Sigmoid colon (tissue), 4 donors: ENCODE results near the gene GRAP2.

ENCODE experiments used
- CTCF ChIP-seq, 4 experiments: fragments of 450-650 bp in 3 of 4; fragments of 200-600 bp in 1 of 4; IDR thresholded peaks; one replicate each; pipeline ENCODE4 v1.5.1; 2016 to 2019; ENCODE audit warnings: antibody characterized with exemption in 4 of 4, mild to moderate bottlenecking in 3 of 4, moderate library complexity in 2 of 4
- EP300 ChIP-seq, 4 donors: sonication (generic); formaldehyde crosslinking; IDR thresholded peaks; one replicate each; pipeline ENCODE4 v1.6.1; 2017; ENCODE audit warnings: antibody characterized with exemption in 4 of 4
- POLR2A ChIP-seq, 2 donors: fragments of 450-650 bp; IDR thresholded peaks; one replicate each; pipeline ENCODE4 v1.6.1; 2016; ENCODE audit warnings: antibody characterized with exemption in 2 of 2, mild to moderate bottlenecking in 2 of 2, moderate library complexity in 2 of 2

DNA sequence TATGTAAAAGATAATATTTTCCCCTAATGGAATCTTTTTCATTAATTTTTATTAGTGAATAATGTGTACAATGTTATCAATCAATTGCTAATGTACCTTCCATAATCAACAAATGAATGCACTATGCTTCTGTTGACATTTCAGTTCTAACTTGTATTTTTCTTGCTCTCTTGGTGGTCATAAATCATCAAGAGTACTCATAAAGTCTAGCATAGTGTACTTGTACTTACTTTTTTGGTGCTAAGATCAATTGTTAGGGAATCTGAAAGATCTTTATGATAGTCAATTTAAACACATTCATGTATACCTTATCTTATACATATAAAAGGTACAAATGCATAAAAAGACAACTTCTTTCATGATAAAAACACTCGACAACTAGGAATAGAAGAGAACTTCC lies 17.8 kb upstream of the GRAP2 start:
- no peak for TF ChIP-seq CTCF (IDR thresholded peaks at IDR 0.05)
- TF ChIP-seq POLR2A (IDR thresholded peaks at IDR 0.05), result no peak
- no peak for TF ChIP-seq EP300 (IDR thresholded peaks at IDR 0.05)
